HT1080 (cell line): ENCODE data around the gene EMC1. TPM values are rescaled to one million over a fixed set of nuclear protein-coding genes. Genes with fewer than 3 reads are reported as not detected.
"Not testable (repeated sequence)": the region's sequence is repeated elsewhere in the genome, so short reads cannot be mapped to it uniquely, and the experiment has no call there.

Source experiments
- DNase-seq: peaks from one replicate; pipeline ENCODE4 v3.0.0-alpha.2; 2015; ENCODE audit warnings: low read depth
- polyA plus RNA-seq, 2 experiments: library from polyadenylated mRNA; depleted of rRNA; stranded (reverse); fragments of >200 nt; gene quantifications; 2 replicates each; pipeline ENCODE4 v1.2.3, GENCODE V29; 2015
- total RNA-seq: library from RNA; depleted of rRNA; stranded (reverse); fragments of >200 nt; shearing (Covaris generic); gene quantifications from 2 replicates; pipeline ENCODE4 v1.2.3, GENCODE V29; 2014; rRNA removed

The EMC1 gene
- 61.0 and 66.3 TPM in 2 replicates for total RNA-seq
- 55.8 and 70.0 TPM in 2 replicates for polyA plus RNA-seq (2015; cell fraction: cytosol; rRNA removed)
- polyA plus RNA-seq (2015; cell fraction: nucleus; rRNA removed), result 309 and 387 TPM in 2 replicates

DNA sequence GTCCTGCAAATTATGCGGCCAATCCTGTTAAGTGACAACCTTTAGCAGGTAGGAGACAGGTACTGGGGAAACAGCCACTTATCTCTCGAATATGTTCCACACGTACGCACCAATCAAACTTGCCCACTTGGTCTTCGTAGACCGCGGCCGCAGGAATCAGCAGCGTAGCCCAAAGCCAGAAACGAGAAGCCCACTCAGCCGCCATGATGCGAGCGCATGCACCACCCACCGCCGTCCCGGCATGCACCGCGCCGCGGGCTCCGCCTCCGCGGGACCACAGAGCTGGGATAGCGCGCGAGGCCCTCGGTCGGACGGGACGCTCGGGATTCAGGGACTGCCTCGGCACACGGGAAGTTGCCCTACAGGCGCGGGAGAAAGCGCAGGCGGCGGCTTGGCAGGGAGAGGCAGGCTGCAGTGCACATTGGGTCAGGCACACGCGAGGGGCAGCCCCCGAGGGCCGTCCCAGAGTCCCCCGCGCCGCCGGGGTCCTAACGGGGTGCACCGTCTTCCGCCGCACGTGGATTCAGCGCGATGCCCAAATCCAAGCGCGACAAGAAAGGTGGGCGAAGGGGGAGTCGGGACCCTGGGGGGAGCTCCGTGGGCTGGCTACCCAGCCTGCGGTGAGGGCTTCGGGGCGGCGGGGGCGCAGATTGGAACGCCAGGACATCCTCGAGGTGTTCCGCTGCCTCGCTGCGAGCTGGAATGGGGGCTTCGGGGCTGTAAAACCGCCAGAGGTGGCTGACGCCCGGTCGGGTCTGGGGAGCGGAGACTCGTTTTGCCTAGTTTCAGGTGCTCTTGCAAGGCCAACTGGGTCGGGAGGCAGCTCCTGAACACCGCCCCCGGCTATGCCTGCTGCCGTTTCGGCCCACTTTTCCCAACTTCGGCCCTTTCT is at the start of gene EMC1, which contains the start of gene MRTO4:
Gene EMC1 (minus strand): TSS at position 220 of the 892 bp plus-strand sequence. CDS start 15 bp downstream, at position 205.
Gene MRTO4 (plus strand): TSS at position 501 of the 892 bp plus-strand sequence. CDS start 31 bp downstream, at position 532.
- DNase-seq, result peak; percentile 87

DNA sequence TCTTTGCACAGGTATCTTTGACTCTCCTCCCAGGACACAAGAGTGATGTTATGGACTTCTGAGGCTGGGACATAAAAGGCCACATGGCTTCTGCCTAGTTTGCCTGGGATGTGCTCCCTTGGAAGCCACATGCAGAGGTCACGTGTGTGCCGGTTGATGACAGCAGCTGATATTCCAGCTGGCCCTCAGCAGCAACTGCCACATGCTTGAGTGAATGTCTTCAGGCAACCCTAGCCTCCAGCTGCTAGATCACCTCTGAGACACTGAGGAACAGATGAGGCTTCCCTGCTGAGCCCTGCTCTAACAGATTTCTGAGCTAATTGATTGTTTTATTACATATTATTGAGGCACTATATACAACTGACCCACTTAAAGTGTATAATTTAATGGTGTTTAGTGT is 48.9 kb upstream of the EMC1 start:
- no peak for DNase-seq

DNA sequence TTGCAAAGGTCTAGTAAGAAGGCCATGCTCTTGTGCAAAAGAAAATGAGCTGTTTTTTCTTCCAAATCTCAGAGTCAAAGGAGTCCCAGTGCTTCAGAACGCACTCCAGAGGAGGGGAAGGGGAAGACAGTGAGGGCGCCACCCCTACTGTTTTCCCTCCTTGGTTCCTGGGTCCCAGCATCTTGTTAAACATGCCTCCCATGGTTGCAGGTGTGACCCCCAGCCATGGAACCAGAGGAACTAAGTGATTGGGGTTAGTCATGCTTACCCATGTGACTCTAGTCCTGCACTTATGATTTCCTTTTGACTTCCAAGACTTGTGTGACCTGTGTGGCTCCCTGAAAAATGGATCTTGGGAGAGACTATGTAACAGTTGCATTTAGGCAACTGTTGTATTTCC is 43.3 kb upstream of the EMC1 start:
- DNase-seq, result no peak

DNA sequence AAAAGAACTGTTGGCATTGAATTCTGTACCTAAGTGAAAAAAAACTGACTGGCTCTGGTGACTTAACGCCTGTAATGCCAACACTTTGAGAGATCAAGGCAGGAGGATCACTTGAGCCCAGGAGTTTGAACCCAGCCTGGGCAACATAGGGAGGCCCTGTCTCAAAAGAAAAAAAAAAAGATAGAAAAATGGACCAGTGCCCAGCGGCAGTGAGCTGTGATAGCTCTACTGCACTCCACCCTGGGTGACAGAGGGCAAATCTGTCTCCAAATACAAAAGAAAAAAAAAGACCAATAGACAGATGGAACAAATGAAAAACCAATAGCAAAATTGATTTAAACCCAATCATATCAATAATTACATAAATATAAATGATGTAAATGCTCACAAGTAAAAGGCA is 37.9 kb upstream of the EMC1 start:
- DNase-seq, result no peak

DNA sequence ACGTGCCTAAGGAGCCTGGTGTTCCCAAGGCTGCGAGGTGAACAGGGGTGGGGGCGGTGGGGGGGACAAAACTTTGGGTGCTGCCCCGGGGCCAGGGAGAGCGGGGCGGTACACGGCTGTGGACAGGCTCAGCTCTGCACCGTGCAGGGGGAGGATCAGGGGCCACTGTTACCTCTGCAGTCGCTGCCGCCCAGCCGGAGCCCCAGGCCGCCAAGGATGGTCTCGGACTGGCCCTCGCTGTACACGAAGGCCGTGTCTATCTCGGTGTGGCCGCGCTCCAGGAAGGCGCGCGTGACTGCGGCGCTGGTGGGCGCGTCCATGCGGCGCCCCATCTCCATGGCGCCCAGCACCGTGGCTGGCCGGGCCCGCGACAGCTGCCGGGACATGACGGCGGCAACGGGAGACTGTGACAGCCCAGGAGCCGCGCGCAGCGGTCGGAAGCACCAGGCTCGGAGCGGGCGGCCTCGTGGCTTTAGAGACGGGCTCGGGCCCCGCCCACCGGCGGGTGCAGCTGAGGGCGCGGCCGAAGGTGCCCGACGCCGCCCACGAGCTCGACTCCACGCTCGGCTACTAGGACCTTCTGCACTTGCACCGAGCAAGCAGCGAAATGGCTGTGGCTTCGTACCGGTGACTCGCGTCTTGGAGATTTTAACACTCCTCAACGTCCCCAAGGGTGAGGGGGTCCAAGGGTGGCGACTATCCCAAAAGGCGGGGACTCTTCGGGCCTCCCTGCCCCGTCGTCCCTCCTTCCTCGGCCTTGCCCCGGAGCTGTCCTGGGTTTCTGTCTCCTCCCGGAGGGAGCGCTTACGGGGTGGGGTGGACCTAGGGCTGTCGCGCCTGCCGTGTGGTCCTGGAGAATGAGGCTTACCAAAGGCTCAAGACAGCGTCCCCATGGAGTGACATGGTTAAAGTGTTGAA is 37.3 kb upstream of the EMC1 start, which contains the start of gene AKR7A3:
Gene AKR7A3 (minus strand): TSS at position 447 of the 918 bp plus-strand sequence. CDS start 61 bp downstream, at position 386.
- not testable (repeated sequence) for DNase-seq

DNA sequence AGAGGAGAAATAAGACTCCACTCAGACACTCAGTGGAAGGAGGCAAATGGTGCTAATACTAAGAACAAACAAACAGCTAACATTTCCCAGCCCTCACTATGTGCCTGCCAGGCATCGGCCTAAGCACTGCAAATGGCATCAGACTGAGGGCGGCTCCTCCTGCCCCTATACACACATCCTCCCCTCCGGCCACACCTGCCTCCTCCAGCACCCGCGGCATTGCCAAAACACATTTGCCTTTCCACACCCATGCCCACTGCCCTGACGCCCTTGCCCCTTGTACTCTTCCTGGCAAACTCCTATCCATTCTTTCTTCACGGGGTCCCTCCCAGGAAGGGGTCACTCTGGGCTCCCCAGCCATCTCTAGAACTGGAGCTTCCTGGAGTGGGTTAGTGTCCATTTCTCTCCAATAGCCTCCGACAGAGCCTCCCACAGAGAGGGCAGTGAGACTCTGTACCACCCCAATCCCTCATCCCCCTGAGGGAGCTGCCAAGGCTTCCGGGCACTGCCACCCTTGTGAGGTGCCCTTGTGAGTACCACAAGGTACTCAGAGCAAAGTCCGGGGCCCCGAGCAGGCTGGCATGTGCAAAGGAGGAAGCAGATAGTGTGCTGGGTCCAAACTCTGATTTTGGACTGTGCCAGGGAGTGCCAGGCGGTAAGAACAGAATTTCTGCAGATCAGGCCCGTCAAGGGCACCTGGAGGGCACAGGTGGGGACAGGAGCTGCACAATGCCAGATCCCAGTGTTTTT is 36.3 kb upstream of the EMC1 start:
- DNase-seq, result no peak

DNA sequence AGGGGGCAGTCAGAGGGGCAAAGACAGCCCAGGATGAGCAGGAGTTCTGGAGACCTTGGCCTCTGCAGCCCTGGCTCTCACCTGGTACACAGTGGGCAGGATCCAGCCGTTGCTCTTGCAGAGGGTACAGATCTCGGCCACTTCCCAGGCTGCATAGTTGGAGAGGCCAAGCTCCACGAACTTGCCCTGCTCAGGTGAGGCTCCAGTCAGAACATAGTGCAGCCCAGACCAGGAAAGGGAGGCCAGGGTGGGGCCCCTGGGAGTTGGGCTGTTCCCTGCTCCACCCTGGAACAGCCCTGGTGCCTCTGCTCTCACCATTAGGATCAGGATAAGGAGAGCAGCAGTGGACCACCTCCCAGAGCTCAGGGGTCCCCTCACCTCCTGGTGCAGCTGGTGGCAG is 34.5 kb upstream of the EMC1 start:
- not testable (repeated sequence) for DNase-seq

DNA sequence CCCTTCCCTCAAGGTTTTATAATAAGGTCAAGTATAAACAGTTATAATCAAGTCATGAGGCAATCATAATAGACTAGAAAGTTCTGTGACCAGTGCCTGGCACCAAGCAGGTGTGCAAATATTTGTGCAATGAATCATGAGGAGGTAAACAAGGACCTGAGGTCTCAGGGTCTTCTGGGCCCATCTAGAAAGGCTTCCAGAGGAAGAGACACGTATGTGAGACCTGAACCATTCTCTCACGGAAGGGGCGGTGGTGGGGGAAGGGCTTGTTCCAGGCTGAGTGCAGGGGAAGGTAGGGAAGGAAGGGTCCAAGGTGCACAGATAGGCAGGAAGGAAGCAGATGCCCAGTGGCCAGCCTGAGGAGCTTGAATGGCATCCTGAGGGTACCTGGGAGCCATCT is 34.0 kb upstream of the EMC1 start:
- DNase-seq, result not testable (repeated sequence)

DNA sequence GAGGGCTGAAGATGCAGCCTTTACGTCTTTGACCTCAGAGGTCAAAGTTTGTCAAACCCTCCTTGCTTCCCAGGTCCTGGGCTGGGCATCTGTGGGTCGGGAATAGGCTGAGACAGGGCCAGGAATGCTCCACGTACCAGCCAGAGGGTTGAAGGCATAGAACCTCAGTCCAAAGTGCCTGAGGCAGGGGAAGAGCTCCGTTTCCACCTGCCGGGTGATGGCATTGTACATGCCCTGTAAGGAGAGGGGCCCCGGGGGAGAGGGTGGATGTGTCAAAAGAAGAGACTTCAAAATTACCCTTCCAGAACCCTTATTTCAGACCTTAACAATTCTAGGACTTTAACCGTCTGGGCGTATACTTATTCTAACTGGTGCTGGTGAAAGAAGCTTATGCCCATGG is 33.6 kb upstream of the EMC1 start:
- DNase-seq, result no peak

DNA sequence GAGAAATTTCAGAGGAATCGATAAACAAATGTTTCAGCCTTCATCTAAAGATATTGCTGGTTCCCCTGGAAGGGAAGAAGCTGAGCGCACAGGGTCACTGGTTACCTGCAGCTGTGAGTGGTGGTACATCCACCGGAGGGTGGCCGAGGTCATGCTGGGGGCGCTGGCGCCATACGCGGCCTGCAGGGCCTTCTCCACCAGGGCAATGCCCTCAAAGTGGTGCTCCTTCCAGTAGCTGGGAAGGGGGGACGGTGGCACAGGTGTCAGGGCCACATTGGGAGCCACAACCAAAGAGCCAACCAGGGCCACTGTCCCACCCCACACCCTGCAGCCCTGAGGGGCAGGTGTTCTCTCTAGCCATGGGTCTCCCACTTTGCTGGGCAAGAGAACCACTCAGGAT is 32.6 kb upstream of the EMC1 start:
- no peak for DNase-seq

DNA sequence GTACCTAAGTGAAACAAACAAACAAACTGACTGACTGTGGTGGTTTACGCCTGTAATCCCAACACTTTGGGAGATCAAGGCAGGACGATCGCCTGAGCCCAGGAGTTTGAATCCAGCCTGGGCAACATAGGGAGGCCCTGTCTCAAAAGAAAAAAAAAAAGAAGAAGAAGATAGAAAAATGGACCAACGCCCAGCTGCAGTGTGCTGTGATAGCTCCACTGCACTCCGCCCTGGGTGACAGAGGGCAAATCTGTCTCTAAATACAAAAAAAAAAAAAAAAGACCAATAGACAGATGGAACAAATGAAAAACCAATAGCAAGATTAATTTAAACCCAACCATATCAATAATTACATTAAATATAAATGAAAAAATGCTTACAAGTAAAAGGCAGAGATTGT is 23.3 kb upstream of the EMC1 start:
- no peak for DNase-seq

DNA sequence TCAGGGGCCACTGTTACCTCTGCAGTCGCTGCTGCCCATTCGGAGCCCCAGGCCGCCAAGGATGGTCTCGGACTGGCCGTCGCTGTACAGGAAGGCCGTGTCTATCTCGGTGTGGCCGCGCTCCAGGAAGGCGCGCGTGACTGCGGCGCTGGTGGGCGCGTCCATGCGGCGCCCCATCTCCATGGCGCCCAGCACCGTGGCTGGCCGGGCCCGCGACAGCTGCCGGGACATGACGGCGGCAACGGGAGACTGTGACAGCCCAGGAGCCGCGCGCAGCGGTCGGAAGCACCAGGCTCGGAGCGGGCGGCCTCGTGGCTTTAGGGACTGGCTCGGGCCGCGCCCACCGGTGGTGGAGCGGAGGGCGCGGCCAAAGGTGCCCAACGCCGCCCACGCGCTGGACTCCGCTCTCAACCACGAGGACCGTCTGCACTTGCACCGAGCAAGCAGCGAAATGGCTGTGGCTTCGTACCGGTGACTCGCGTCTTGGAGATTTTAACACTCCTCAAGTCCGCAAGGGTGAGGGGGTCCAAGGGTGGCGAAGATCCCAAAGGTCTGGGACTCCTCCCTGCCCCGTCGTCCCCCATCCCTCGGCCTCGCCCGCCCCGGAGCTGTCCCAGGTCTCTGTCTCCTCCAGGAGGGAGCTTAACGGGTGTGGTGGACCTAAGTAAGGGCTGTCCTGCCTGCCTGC is 22.7 kb upstream of the EMC1 start:
- not testable (repeated sequence) for DNase-seq

DNA sequence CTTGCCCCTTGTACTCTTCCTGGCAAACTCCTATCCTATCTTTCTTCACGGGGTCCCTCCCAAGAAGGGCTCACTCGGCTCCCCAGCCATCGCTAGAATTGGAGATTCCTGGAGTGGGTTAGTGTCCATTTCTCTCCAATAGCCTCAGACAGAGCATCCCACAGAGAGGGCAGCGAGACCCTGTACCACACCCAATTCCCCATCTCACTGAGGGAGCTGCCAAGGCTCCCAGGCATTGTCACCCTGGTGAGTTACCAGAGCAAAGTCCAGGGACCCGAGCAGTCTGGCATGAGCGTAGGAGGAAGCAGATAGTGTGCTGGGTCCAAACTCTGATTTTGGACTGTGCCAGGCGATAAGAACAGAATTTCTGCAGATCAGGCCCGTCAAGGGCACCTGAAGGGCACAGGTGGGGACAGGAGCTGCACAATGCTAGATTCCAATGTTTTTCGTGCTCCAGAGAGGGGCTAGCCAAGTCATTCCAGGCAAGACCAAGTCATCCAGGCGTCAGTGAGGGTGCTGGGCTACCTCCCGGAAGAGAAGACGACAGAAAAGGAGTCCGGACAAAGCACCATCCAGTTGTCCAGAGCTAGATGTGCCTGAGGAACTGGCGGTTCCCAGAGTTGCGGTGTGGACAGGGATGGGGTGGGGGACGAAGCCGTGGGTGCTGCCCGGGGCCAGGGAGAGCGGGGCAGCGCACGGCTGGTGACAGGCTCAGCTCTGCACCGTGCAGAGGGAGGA is 22.0 kb upstream of the EMC1 start:
- DNase-seq, result no peak

DNA sequence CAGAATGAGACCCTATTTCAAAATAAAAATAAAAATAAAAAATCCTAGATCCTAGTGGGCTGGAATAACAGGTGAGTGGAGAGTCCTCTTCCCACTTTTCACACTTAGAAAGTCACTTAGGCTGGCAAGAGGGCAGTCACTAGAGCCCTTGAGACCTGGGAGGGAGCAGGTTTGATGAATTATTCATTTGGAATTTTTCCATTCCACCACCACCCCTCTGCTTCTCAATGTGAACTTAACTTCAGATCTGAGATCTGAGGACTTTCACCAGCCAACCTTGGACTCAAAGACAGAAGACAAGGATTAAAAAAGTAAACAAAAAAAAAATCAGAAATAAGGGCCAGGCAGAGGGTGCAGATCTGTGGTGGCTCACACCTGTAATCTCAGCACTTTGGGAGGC is 20.7 kb upstream of the EMC1 start:
- DNase-seq, result no peak

DNA sequence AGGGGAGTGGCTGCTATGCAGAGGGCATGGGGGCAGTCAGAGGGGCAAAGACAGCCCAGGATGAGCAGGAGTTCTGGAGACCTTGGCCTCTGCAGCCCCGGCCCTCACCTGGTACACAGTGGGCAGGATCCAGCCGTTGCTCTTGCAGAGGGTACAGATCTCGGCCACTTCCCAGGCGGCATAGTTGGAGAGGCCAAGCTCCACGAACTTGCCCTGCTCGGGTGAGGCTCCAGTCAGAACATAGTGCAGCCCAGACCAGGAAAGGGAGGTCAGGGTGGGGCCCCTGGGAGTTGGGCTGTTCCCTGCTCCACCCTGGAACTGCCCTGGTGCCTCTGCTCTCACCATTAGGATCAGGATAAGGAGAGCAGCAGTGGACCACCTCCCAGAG is 19.0 kb upstream of the EMC1 start:
- not testable (repeated sequence) for DNase-seq

DNA sequence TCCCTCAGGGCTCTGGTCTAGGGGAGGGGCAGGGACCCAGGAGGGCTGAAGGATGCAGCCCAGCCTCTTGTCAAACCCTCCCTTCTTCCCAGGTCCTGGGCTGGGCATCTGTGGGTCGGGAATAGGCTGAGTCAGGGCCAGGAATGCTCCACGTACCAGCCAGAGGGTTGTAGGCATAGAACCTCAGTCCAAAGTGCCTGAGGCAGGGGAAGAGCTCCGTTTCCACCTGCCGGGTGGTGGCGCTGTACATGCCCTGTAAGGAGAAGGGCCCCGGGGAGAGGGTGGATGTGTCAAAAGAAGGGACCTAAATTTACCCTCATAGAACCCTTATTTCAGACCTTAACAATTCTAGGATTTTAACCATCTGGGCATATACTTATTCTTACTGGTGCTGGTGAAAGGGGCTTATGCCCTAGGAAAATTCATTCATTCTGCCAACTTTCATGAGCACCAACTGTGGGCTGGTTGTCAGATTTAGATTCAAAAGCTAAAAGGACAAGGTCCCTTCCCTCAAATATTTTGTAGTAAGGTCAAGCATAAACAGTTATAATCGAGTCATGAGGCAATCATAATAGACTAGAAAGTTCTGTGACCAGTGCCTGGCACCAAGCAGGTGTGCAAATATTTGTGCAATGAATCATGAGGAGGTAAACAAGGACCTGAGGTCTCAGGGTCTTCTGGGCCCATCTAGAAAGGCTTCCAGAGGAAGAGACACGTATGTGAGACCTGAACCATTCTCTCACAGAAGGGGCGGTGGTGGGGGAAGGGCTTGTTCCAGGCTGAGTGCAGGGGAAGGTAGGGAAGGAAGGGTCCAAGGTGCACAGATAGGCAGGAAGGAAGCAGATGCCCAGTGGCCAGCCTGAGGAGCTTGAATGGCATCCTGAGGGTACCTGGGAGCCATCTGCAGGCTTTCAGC is 18.4 kb upstream of the EMC1 start:
- DNase-seq, result not testable (repeated sequence)

DNA sequence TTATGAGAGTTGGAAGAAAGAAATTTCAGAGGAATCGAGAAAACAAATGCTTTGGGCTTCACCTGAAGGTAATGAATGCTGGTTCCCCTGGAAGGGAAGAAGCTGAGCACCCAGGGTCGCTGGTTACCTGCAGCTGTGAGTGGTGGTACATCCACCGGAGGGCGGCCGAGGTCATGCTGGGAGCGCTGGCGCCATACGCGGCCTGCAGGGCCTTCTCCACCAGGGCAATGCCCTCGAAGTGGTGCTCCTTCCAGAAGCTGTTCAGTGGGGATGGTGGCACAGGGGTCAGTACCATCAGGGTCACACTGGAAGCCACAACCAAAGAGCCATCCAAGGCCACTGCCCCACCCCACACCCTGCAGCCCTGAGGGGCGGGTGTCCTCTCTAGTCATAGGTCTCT is 17.1 kb upstream of the EMC1 start:
- DNase-seq, result no peak

DNA sequence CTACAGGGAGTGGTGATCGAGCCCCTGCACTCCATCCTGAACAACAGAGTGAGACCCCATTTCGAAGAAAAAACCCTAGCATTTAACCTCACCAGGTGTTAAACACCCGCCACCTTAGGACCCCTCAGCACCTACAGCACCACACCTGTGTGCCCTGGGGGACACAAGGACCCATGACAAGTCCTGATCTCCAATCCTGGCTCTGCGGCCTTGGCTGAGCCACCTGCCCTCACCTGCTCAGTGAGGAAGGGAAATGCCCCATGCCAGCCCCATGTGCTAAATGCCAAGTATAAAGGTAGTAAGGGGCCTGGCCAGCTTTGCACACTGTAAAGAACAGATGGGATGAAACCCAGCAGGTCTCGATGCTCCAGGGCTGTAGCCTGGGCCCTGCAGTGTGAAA is 11.4 kb upstream of the EMC1 start:
- DNase-seq, result no peak
